ENCODE results near the gene TRUB2.

GRCh38 chr9:128309551-128309950, 12.7 kb downstream of the TRUB2 start:
- TF ChIP-seq SUZ12 (IDR thresholded peaks at IDR 0.05) (no peak), FOXK2 (IDR thresholded peaks at IDR 0.05) (no peak), FOXM1 (IDR thresholded peaks at IDR 0.05; ENCODE audit: borderline replicate concordance) (no peak), SP1 (IDR thresholded peaks at IDR 0.05) (no peak)
- TF ChIP-seq, protein P1, sequence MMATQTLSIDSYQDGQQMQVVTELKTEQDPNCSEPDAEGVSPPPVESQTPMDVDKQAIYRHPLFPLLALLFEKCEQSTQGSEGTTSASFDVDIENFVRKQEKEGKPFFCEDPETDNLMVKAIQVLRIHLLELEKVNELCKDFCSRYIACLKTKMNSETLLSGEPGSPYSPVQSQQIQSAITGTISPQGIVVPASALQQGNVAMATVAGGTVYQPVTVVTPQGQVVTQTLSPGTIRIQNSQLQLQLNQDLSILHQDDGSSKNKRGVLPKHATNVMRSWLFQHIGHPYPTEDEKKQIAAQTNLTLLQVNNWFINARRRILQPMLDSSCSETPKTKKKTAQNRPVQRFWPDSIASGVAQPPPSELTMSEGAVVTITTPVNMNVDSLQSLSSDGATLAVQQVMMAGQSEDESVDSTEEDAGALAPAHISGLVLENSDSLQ (IDR thresholded peaks at IDR 0.05) = no peak
